HEK293T (cell line): ENCODE results near the gene CLEC2D.
"Not testable (repeated sequence)": the region's sequence is repeated elsewhere in the genome, so short reads cannot be mapped to it uniquely, and the experiment has no call there.

Experiments used
- ARNT ChIP-seq: fragments of 450-650 bp; IDR thresholded peaks from 2 replicates; pipeline ENCODE4 v1.6.1; 2017; ENCODE audit warnings: mild to moderate bottlenecking
- BHLHE40 ChIP-seq: fragments of 450-650 bp; IDR thresholded peaks from 2 replicates; pipeline ENCODE4 v1.6.1; 2016; ENCODE audit warnings: mild to moderate bottlenecking, moderate library complexity, borderline replicate concordance
- CTBP1 ChIP-seq: fragments of 450-650 bp; IDR thresholded peaks from 2 replicates; pipeline ENCODE4 v1.6.1; 2016; ENCODE audit warnings: borderline replicate concordance
- ELF4 ChIP-seq: fragments of 450-650 bp; IDR thresholded peaks from 2 replicates; pipeline ENCODE4 v1.6.1; 2017; ENCODE audit warnings: antibody characterized with exemption
- FOXA1 ChIP-seq: fragments of 450-650 bp; IDR thresholded peaks from 2 replicates; pipeline ENCODE4 v1.6.1; 2016; ENCODE audit warnings: mild to moderate bottlenecking
- FOXK2 ChIP-seq: fragments of 450-650 bp; IDR thresholded peaks from 2 replicates; pipeline ENCODE4 v1.6.1; 2016; ENCODE audit warnings: mild to moderate bottlenecking
- FOXM1 ChIP-seq: fragments of 450-650 bp; IDR thresholded peaks from 2 replicates; pipeline ENCODE4 v1.6.1; 2017; ENCODE audit warnings: mild to moderate bottlenecking, borderline replicate concordance
- L3MBTL2 ChIP-seq: fragments of 450-650 bp; conservative IDR thresholded peaks from 2 replicates; pipeline ENCODE4 v1.6.1; 2016; ENCODE audit warnings: mild to moderate bottlenecking
- NFRKB ChIP-seq: fragments of 450-650 bp; IDR thresholded peaks from 2 replicates; pipeline ENCODE4 v1.6.1; 2016; ENCODE audit warnings: mild to moderate bottlenecking, moderate library complexity
- SP1 ChIP-seq: fragments of 450-650 bp; IDR thresholded peaks from 2 replicates; pipeline ENCODE4 v1.6.1; 2017
- SUZ12 ChIP-seq: fragments of 450-650 bp; IDR thresholded peaks from 2 replicates; pipeline ENCODE4 v1.6.1; 2016; ENCODE audit warnings: mild to moderate bottlenecking
- TARDBP ChIP-seq: fragments of 450-650 bp; IDR thresholded peaks from 2 replicates; pipeline ENCODE4 v1.6.1; 2016
- ZNF384 ChIP-seq: fragments of 450-650 bp; IDR thresholded peaks from 2 replicates; pipeline ENCODE4 v1.6.1; 2016

- TF ChIP-seq ZNF384, FOXA1, FOXM1, BHLHE40, NFRKB, SUZ12, ELF4, TARDBP, SP1, FOXK2, ARNT, CTBP1, L3MBTL2: not testable (repeated sequence)
Measured at GRCh38 chr12:9682949-9683348, 13.4 kb downstream of the CLEC2D start.
